ENCODE data around the gene PTPRJ. TPM values are rescaled to one million over a fixed set of nuclear protein-coding genes. Genes with fewer than 3 reads are reported as not detected.
A peak's percentile ranks its signal among the peaks of the same experiment; 100 is the strongest.

Gene PTPRJ
- total RNA-seq, 4 donors from 2014 or later = 4.2 to 26.2 (median 9.2) TPM

- WGBS, 2 donors = 93% methylated on average over 6 of the region's 6 CpGs
- TF ChIP-seq POLR2A (IDR thresholded peaks at IDR 0.05) (no peak), CTCF (IDR thresholded peaks at IDR 0.05) (no peak)
- intact Hi-C loops (cut with DNase I; ENCODE audit: low total_unique reads) = no loop called here
- no peak for DNase-seq (ENCODE audit: low spot score in 2 of 2)
- H3K4me3 ChIP-seq (ENCODE audit: low read depth, poor library complexity, severe bottlenecking) = no peak overlapping the region
Measured at GRCh38 chr11:48079596-48079995, 99.2 kb downstream of the PTPRJ start.

GRCh38 chr11:48080301-48080861 lies 100.0 kb downstream of the PTPRJ start:
- no peak overlapping the region for H3K4me3 ChIP-seq (ENCODE audit: low read depth, poor library complexity, severe bottlenecking)
- WGBS, 2 donors = 85 to 92% methylated on average over 6 of the region's 6 CpGs
- TF ChIP-seq CTCF (IDR thresholded peaks at IDR 0.05) (no peak), POLR2A (IDR thresholded peaks at IDR 0.05) (no peak)
- no peak for DNase-seq (ENCODE audit: low spot score in 2 of 2)
- intact Hi-C loops (cut with DNase I; ENCODE audit: low total_unique reads) = no loop called here

GRCh38 chr11:48081151-48082010 lies 101.0 kb downstream of the PTPRJ start:
- no peak for TF ChIP-seq POLR2A (IDR thresholded peaks at IDR 0.05)
- no peak for TF ChIP-seq CTCF (IDR thresholded peaks at IDR 0.05)
- WGBS, 2 donors = 34 to 36% methylated on average over 19 of the region's 19 CpGs
- peak; percentile 71 to 89 for DNase-seq (ENCODE audit: low spot score in 2 of 2)
- intact Hi-C loops (cut with DNase I; ENCODE audit: low total_unique reads) = no loop called here
- no peak overlapping the region for H3K4me3 ChIP-seq (ENCODE audit: low read depth, poor library complexity, severe bottlenecking)

GRCh38 chr11:48082771-48083170 lies 102.4 kb downstream of the PTPRJ start:
- H3K4me3 ChIP-seq (ENCODE audit: low read depth, poor library complexity, severe bottlenecking) = no peak overlapping the region
- DNase-seq (ENCODE audit: low spot score in 2 of 2) = no peak
- WGBS, 2 donors = 94 to 100% methylated on average over 2 of the region's 2 CpGs
- TF ChIP-seq CTCF (IDR thresholded peaks at IDR 0.05) (no peak), POLR2A (IDR thresholded peaks at IDR 0.05) (no peak)
- intact Hi-C loops (cut with DNase I; ENCODE audit: low total_unique reads) = no loop called here

GRCh38 chr11:48083421-48083820 lies 103.1 kb downstream of the PTPRJ start:
- TF ChIP-seq POLR2A (IDR thresholded peaks at IDR 0.05) = no peak
- no peak for TF ChIP-seq CTCF (IDR thresholded peaks at IDR 0.05)
- no peak overlapping the region for H3K4me3 ChIP-seq (ENCODE audit: low read depth, poor library complexity, severe bottlenecking)
- intact Hi-C loops (cut with DNase I; ENCODE audit: low total_unique reads) = no loop called here
- no peak for DNase-seq (ENCODE audit: low spot score in 2 of 2)
